GM23338 (cell line): ENCODE results near the gene ANKS1B. TPM values are rescaled to one million over a fixed set of nuclear protein-coding genes. Genes with fewer than 3 reads are reported as not detected.

Experiments used
- ATAC-seq: fragments of 200-7000 bp; cut with Tn5 transposase; 3 replicates; pipeline ENCODE4 v1.9.1; 2020
- DNase-seq: peaks from one replicate; pipeline ENCODE4 v3.0.0-alpha.2; 2015; ENCODE audit warnings: low spot score
- H2AFZ ChIP-seq: fragments of 200-600 bp; sonication (generic); 2 replicates; pipeline ENCODE4 v1.8.0; 2016; ENCODE audit warnings: antibody characterized with exemption, mild to moderate bottlenecking, moderate library complexity
- H3F3A ChIP-seq: fragments of 200-600 bp; sonication (generic); replicated peaks from 2 replicates; pipeline ENCODE4 v1.8.0; 2017; ENCODE audit warnings: antibody characterized with exemption, mixed run types, low read depth
- H3K27ac ChIP-seq: fragments of 200-600 bp; sonication (generic); 2 replicates; pipeline ENCODE4 v1.6.1; 2016; ENCODE audit warnings: low read depth
- H3K27me3 ChIP-seq: fragments of 200-600 bp; sonication (generic); 2 replicates; pipeline ENCODE4 v1.8.0; 2016; ENCODE audit warnings: mild to moderate bottlenecking, mixed run types, moderate library complexity; ENCODE audit not compliant: insufficient read depth
- H3K36me3 ChIP-seq: fragments of 200-600 bp; sonication (generic); 2 replicates; pipeline ENCODE4 v1.8.0; 2016; ENCODE audit warnings: mild to moderate bottlenecking; ENCODE audit not compliant: insufficient read depth
- H3K4me1 ChIP-seq: fragments of 200-600 bp; sonication (generic); 2 replicates; pipeline ENCODE4 v1.8.0; 2016; ENCODE audit warnings: mild to moderate bottlenecking, moderate library complexity; ENCODE audit not compliant: insufficient read depth
- H3K4me2 ChIP-seq: fragments of 200-600 bp; sonication (generic); 2 replicates; pipeline ENCODE4 v1.7.1; 2017; ENCODE audit warnings: mixed run types
- H3K4me3 ChIP-seq: fragments of 200-600 bp; sonication (generic); 2 replicates; pipeline ENCODE4 v1.6.1; 2016; ENCODE audit warnings: mixed run types
- H3K79me2 ChIP-seq: fragments of 200-600 bp; sonication (generic); replicated peaks from 2 replicates; pipeline ENCODE4 v1.8.0; 2017; ENCODE audit warnings: mild to moderate bottlenecking; ENCODE audit not compliant: insufficient read depth
- H3K9me2 ChIP-seq: fragments of 200-600 bp; sonication (generic); 2 replicates; pipeline ENCODE4 v1.8.0; 2017; ENCODE audit not compliant: insufficient read depth
- H4K20me1 ChIP-seq: fragments of 200-600 bp; sonication (generic); replicated peaks from 2 replicates; pipeline ENCODE4 v1.8.0; 2017; ENCODE audit warnings: mild to moderate bottlenecking; ENCODE audit not compliant: insufficient read depth
- H3K27ac Mint-ChIP-seq: 2 replicates; pipeline ENCODE4 v1.8.0; 2020; ENCODE audit warnings: inconsistent platforms, mild to moderate bottlenecking, moderate library complexity, mixed read lengths
- H3K27me3 Mint-ChIP-seq: 3 replicates; pipeline ENCODE4 v1.8.0; 2022; ENCODE audit warnings: low read depth, mild to moderate bottlenecking, moderate library complexity, mixed read lengths, inconsistent platforms; ENCODE audit not compliant: insufficient read depth, poor library complexity
- H3K36me3 Mint-ChIP-seq: 3 replicates; pipeline ENCODE4 v1.8.0; 2021; ENCODE audit warnings: low read depth, mild to moderate bottlenecking, inconsistent platforms, moderate library complexity, mixed read lengths
- H3K4me1 Mint-ChIP-seq: 3 replicates; pipeline ENCODE4 v1.8.0; 2020; ENCODE audit warnings: mild to moderate bottlenecking, inconsistent platforms, mixed read lengths
- H3K4me3 Mint-ChIP-seq: 3 replicates; pipeline ENCODE4 v1.8.0; 2021; ENCODE audit warnings: moderate library complexity, mild to moderate bottlenecking, inconsistent platforms, mixed read lengths
- H3K9me3 Mint-ChIP-seq: 3 replicates; pipeline ENCODE4 v1.8.0; 2020; ENCODE audit warnings: moderate library complexity, mild to moderate bottlenecking, inconsistent platforms, mixed read lengths
- CREB1 ChIP-seq: fragments of 250-450 bp; sonication (Bioruptor Pico); IDR thresholded peaks from 2 replicates; pipeline ENCODE4 v1.5.0; 2020; ENCODE audit warnings: low read depth, mild to moderate bottlenecking, moderate library complexity
- ETS1 ChIP-seq: IDR thresholded peaks from 2 replicates; pipeline ENCODE4 v1.6.1; 2016; ENCODE audit warnings: antibody characterized with exemption
- EZH2 ChIP-seq: fragments of 200-600 bp; sonication (generic); IDR thresholded peaks from one replicate; pipeline ENCODE4 v1.8.0; 2017; ENCODE audit warnings: antibody characterized with exemption, mild to moderate bottlenecking, low read depth; ENCODE audit not compliant: unreplicated experiment
- EZH2phosphoT487 ChIP-seq: fragments of 200-600 bp; sonication (generic); IDR thresholded peaks from one replicate; pipeline ENCODE4 v1.8.1; 2018; ENCODE audit warnings: antibody characterized with exemption; ENCODE audit not compliant: unreplicated experiment
- JUNB ChIP-seq: IDR thresholded peaks from one replicate; pipeline ENCODE4 v1.6.1; 2016; ENCODE audit warnings: antibody characterized with exemption; ENCODE audit not compliant: unreplicated experiment
- NANOG ChIP-seq: IDR thresholded peaks from 2 replicates; pipeline ENCODE4 v1.6.1; 2016; ENCODE audit warnings: antibody characterized with exemption, borderline replicate concordance
- POLR2AphosphoS5 ChIP-seq: IDR thresholded peaks from 2 replicates; pipeline ENCODE4 v1.6.1; 2016; ENCODE audit warnings: antibody characterized with exemption, low read depth
- STAT1 ChIP-seq: IDR thresholded peaks from one replicate; pipeline ENCODE4 v1.6.1; 2016; ENCODE audit warnings: antibody characterized with exemption; ENCODE audit not compliant: unreplicated experiment
- ZNF114 ChIP-seq: fragments of 250-450 bp; sonication (Bioruptor Pico); IDR thresholded peaks from 2 replicates; pipeline ENCODE4 v1.5.0; 2020; ENCODE audit warnings: mild to moderate bottlenecking, moderate library complexity
- ZNF331 ChIP-seq: fragments of 250-450 bp; sonication (Bioruptor Pico); IDR thresholded peaks from 2 replicates; pipeline ENCODE4 v1.5.0; 2020; ENCODE audit warnings: low read depth, mild to moderate bottlenecking, moderate library complexity
- polyA plus RNA-seq: library from polyadenylated mRNA; unstranded; fragments of >200 nt; fragmentation: Nextera tagmentation; extraction: Ambion mirVana; gene quantifications from 2 replicates; pipeline ENCODE4 v1.2.1, GENCODE V29; 2016
- total RNA-seq: library from RNA; depleted of rRNA; stranded (reverse); fragments of >200 nt; shearing (Covaris generic); gene quantifications from 2 replicates; pipeline ENCODE4 v1.2.3, GENCODE V29; 2014
- TF ChIP-seq, protein P1 (sequence below): fragments of 250-450 bp; sonication (Bioruptor Pico); IDR thresholded peaks from 2 replicates; pipeline ENCODE4 v1.5.0; 2020; ENCODE audit warnings: mild to moderate bottlenecking, moderate library complexity
- TF ChIP-seq, protein P2 (sequence below): IDR thresholded peaks from one replicate; pipeline ENCODE4 v1.6.1; 2018; ENCODE audit warnings: antibody characterized with exemption; ENCODE audit not compliant: unreplicated experiment
- TF ChIP-seq, protein P3 (sequence below), 2 experiments: fragments of 200-600 bp in 1 of 2; sonication (generic) in 1 of 2; conservative IDR thresholded peaks; 2 replicates each; pipeline versions ENCODE4 v1.5.1 to v1.6.1; 2016 to 2017; ENCODE audit warnings: antibody characterized with exemption in 2 of 2, low read depth in 2 of 2, mild to moderate bottlenecking in 2 of 2, moderate library complexity in 1 of 2

ANKS1B gene
- total and polyA plus RNA-seq, 2 experiments from 2014 or later, result 4.3 to 5.8 TPM

DNA sequence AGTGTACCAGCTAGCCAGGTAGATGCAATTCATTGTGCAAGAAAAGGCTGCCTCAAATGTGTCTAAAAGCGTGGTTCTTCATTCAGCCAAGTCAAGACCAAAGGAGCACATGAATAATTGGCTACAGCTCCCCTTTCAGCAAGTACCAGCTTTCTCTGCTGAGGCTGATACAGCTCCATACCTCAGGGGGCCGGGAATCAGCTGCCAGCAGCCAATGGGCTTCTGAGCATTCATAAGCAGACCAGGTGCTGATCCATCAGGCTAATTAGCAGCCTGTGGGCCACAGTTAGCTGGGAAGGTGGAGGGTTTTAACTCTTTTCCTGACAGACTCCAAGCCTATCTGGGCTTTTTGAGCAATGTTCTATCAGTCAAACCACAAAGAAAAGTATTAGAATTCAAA, 1075.0 kb downstream of the ANKS1B start:
- peak; percentile 87 for DNase-seq
- no peaks in the 10 kb centered on the region for H3K79me2 ChIP-seq
- no peaks in the 10 kb centered on the region for H4K20me1 ChIP-seq
- H3K4me2 ChIP-seq, result no peak overlapping the region
- H3F3A ChIP-seq, result no peaks in the 10 kb centered on the region
- H2AFZ ChIP-seq, result no peak overlapping the region
- no peak overlapping the region for H3K27ac ChIP-seq
- no peak overlapping the region for H3K4me3 ChIP-seq
- H3K4me1 ChIP-seq, result peaks cover 7% of the 10 kb centered on the region
- ATAC-seq, result peak; percentile 100
- no peaks in the 10 kb centered on the region for H3K27me3 Mint-ChIP-seq
- no peaks in the 10 kb centered on the region for H3K9me2 ChIP-seq
- no peaks in the 10 kb centered on the region; the same call in 2 of the 3 replicates for H3K9me3 Mint-ChIP-seq
- peaks cover 12% of the 10 kb centered on the region; the same call in 2 of the 3 replicates for H3K4me1 Mint-ChIP-seq
- H3K27ac Mint-ChIP-seq, result no peak overlapping the region
- H3K4me3 Mint-ChIP-seq, result no peak overlapping the region
- H3K36me3 ChIP-seq, result no peaks in the 10 kb centered on the region
- no peaks in the 10 kb centered on the region for H3K36me3 Mint-ChIP-seq
- TF ChIP-seq EZH2 (no peak), ZNF331 (CRISPR knock-in tag) (no peak), STAT1 (no peak), NANOG (no peak), EZH2phosphoT487 (no peak), CREB1 (no peak), ETS1 (no peak), ZNF114 (no peak), JUNB (no peak), POLR2AphosphoS5 (no peak)
- TF ChIP-seq, protein P1, sequence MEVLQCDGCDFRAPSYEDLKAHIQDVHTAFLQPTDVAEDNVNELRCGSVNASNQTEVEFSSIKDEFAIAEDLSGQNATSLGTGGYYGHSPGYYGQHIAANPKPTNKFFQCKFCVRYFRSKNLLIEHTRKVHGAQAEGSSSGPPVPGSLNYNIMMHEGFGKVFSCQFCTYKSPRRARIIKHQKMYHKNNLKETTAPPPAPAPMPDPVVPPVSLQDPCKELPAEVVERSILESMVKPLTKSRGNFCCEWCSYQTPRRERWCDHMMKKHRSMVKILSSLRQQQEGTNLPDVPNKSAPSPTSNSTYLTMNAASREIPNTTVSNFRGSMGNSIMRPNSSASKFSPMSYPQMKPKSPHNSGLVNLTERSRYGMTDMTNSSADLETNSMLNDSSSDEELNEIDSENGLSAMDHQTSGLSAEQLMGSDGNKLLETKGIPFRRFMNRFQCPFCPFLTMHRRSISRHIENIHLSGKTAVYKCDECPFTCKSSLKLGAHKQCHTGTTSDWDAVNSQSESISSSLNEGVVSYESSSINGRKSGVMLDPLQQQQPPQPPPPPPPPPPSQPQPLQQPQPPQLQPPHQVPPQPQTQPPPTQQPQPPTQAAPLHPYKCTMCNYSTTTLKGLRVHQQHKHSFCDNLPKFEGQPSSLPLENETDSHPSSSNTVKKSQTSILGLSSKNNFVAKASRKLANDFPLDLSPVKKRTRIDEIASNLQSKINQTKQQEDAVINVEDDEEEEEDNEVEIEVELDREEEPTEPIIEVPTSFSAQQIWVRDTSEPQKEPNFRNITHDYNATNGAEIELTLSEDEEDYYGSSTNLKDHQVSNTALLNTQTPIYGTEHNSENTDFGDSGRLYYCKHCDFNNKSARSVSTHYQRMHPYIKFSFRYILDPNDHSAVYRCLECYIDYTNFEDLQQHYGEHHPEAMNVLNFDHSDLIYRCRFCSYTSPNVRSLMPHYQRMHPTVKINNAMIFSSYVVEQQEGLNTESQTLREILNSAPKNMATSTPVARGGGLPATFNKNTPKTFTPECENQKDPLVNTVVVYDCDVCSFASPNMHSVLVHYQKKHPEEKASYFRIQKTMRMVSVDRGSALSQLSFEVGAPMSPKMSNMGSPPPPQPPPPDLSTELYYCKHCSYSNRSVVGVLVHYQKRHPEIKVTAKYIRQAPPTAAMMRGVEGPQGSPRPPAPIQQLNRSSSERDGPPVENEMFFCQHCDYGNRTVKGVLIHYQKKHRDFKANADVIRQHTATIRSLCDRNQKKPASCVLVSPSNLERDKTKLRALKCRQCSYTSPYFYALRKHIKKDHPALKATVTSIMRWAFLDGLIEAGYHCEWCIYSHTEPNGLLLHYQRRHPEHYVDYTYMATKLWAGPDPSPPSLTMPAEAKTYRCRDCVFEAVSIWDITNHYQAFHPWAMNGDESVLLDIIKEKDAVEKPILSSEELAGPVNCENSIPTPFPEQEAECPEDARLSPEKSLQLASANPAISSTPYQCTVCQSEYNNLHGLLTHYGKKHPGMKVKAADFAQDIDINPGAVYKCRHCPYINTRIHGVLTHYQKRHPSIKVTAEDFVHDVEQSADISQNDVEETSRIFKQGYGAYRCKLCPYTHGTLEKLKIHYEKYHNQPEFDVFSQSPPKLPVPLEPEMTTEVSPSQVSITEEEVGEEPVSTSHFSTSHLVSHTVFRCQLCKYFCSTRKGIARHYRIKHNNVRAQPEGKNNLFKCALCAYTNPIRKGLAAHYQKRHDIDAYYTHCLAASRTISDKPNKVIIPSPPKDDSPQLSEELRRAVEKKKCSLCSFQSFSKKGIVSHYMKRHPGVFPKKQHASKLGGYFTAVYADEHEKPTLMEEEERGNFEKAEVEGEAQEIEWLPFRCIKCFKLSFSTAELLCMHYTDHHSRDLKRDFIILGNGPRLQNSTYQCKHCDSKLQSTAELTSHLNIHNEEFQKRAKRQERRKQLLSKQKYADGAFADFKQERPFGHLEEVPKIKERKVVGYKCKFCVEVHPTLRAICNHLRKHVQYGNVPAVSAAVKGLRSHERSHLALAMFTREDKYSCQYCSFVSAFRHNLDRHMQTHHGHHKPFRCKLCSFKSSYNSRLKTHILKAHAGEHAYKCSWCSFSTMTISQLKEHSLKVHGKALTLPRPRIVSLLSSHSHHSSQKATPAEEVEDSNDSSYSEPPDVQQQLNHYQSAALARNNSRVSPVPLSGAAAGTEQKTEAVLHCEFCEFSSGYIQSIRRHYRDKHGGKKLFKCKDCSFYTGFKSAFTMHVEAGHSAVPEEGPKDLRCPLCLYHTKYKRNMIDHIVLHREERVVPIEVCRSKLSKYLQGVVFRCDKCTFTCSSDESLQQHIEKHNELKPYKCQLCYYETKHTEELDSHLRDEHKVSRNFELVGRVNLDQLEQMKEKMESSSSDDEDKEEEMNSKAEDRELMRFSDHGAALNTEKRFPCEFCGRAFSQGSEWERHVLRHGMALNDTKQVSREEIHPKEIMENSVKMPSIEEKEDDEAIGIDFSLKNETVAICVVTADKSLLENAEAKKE (CRISPR knock-in tag), result no peak
- TF ChIP-seq, protein P2, sequence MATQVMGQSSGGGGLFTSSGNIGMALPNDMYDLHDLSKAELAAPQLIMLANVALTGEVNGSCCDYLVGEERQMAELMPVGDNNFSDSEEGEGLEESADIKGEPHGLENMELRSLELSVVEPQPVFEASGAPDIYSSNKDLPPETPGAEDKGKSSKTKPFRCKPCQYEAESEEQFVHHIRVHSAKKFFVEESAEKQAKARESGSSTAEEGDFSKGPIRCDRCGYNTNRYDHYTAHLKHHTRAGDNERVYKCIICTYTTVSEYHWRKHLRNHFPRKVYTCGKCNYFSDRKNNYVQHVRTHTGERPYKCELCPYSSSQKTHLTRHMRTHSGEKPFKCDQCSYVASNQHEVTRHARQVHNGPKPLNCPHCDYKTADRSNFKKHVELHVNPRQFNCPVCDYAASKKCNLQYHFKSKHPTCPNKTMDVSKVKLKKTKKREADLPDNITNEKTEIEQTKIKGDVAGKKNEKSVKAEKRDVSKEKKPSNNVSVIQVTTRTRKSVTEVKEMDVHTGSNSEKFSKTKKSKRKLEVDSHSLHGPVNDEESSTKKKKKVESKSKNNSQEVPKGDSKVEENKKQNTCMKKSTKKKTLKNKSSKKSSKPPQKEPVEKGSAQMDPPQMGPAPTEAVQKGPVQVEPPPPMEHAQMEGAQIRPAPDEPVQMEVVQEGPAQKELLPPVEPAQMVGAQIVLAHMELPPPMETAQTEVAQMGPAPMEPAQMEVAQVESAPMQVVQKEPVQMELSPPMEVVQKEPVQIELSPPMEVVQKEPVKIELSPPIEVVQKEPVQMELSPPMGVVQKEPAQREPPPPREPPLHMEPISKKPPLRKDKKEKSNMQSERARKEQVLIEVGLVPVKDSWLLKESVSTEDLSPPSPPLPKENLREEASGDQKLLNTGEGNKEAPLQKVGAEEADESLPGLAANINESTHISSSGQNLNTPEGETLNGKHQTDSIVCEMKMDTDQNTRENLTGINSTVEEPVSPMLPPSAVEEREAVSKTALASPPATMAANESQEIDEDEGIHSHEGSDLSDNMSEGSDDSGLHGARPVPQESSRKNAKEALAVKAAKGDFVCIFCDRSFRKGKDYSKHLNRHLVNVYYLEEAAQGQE, result no peak
- TF ChIP-seq, protein P3, sequence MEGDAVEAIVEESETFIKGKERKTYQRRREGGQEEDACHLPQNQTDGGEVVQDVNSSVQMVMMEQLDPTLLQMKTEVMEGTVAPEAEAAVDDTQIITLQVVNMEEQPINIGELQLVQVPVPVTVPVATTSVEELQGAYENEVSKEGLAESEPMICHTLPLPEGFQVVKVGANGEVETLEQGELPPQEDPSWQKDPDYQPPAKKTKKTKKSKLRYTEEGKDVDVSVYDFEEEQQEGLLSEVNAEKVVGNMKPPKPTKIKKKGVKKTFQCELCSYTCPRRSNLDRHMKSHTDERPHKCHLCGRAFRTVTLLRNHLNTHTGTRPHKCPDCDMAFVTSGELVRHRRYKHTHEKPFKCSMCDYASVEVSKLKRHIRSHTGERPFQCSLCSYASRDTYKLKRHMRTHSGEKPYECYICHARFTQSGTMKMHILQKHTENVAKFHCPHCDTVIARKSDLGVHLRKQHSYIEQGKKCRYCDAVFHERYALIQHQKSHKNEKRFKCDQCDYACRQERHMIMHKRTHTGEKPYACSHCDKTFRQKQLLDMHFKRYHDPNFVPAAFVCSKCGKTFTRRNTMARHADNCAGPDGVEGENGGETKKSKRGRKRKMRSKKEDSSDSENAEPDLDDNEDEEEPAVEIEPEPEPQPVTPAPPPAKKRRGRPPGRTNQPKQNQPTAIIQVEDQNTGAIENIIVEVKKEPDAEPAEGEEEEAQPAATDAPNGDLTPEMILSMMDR (conservative IDR thresholded peaks at IDR 0.05; ENCODE audit: low read depth in 2 of 2), result no peak
- no peaks in the 10 kb centered on the region for H3K27me3 ChIP-seq
